Lung (tissue), 12 donors: ENCODE measurements around the gene CALR3. TPM values are rescaled to one million over a fixed set of nuclear protein-coding genes. Genes with fewer than 3 reads are reported as not detected.
"Not testable (repeated sequence)": the region's sequence is repeated elsewhere in the genome, so short reads cannot be mapped to it uniquely, and the experiment has no call there.

Source experiments
- ATAC-seq: fragments of 200-7000 bp; cut with Tn5 transposase; one replicate; pipeline ENCODE4 v1.9.1; 2020; ENCODE audit warnings: moderate number of reproducible peaks; ENCODE audit not compliant: insufficient read depth, low FRiP score
- DNase-seq, 3 donors: peaks; one replicate each; pipeline ENCODE4 v3.0.0-alpha.2; 2013 to 2017
- H3K27ac ChIP-seq, 2 donors: one replicate each; pipeline ENCODE4 v1.5.1; 2013; ENCODE audit warnings: mild to moderate bottlenecking in 2 of 2, moderate library complexity in 2 of 2, control low read depth in 1 of 2, inconsistent platforms in 1 of 2, low read depth in 1 of 2, low read length in 1 of 2
- H3K27me3 ChIP-seq, 3 donors: one replicate each; pipeline ENCODE4 v1.5.1; 2013; ENCODE audit warnings: low read length in 2 of 3; ENCODE audit not compliant: control insufficient read depth in 3 of 3, insufficient read depth in 3 of 3
- H3K36me3 ChIP-seq, 4 donors: one replicate each; pipeline ENCODE4 v1.5.1; 2013; ENCODE audit warnings: low read length in 4 of 4, mild to moderate bottlenecking in 1 of 4, moderate library complexity in 1 of 4; ENCODE audit not compliant: control insufficient read depth in 4 of 4, insufficient read depth in 4 of 4
- H3K4me1 ChIP-seq, 5 donors: one replicate each; pipeline ENCODE4 v1.5.1; 2013; ENCODE audit warnings: low read length in 5 of 5, mild to moderate bottlenecking in 2 of 5, moderate library complexity in 1 of 5; ENCODE audit not compliant: control insufficient read depth in 5 of 5, insufficient read depth in 5 of 5
- H3K4me3 ChIP-seq: one replicate; pipeline ENCODE4 v1.5.1; 2013; ENCODE audit warnings: mild to moderate bottlenecking, control low read depth, moderate library complexity
- H3K9ac ChIP-seq, 2 donors: one replicate each; pipeline ENCODE4 v1.5.1; 2013; ENCODE audit warnings: low read length in 2 of 2, control low read depth in 1 of 2; ENCODE audit not compliant: insufficient read depth in 1 of 2
- H3K9me3 ChIP-seq, 4 donors: one replicate each; pipeline ENCODE4 v1.5.1; 2013; ENCODE audit warnings: low read length in 3 of 4, mild to moderate bottlenecking in 1 of 4, moderate library complexity in 1 of 4; ENCODE audit not compliant: control insufficient read depth in 4 of 4, insufficient read depth in 3 of 4
- WGBS, 2 donors: extraction: QIAGEN DNeasy Blood & Tissue Kit; methylation state at CpG; one replicate each; pipeline ENCODE4 v1.1.7; 2013; 5-methylcytosine and 5-hydroxymethylcytosine counted together
- polyA plus RNA-seq, 2 donors: library from polyadenylated mRNA; stranded (reverse); fragments of 200-250 nt; gene quantifications; one replicate each; pipeline ENCODE4 v1.2.1, GENCODE V29; 2013
- total RNA-seq, 2 donors: library from RNA; depleted of rRNA in 1 of 2; stranded (reverse); fragments of >200 nt in 1 of 2; gene quantifications; one replicate each; pipeline ENCODE4 v1.2.1, GENCODE V29; 2014 to 2021
- TF ChIP-seq, protein P1 (sequence below): IDR thresholded peaks from 2 replicates; pipeline ENCODE4 v1.5.1; 2012; ENCODE audit warnings: mild to moderate bottlenecking; ENCODE audit errors: control extremely low read depth, extremely low read depth
- donor health status: control.
- donor health status: control.
- donor health status: Bipolar disorder and iron deficiency.
- donor health status: healthy.
- donor health status: DM: yes; HTN: yes; CAD: no.

CALR3 gene
- total and polyA plus RNA-seq, 4 donors: 0.07 TPM; not detected in 3

DNA sequence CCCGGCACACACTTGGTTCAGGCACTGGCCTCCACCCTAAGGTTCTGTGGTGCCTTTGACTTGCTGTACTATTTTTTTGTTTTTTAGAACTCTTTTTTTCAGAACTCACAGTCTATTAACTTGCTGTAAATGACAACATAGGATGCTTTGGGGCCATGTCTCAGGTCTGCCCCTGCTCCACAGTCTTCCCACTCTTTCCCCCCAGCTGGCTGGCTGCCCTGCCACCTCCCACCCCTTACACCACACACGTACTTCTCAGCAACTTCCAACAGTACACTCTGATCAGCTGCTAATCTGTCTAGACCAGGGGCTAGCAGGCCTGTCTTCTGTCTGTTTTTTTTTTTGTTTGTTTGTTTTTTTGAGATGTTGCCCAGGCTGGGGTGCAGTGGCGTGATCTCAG lies 8.3 kb upstream of the CALR3 start:
- peaks cover 11 to 24% (median 13%) of the 10 kb centered on the region in 4 donors for H3K36me3 ChIP-seq
- DNase-seq: no peak
- H3K27ac ChIP-seq: no peak overlapping the region
- no peaks in the 10 kb centered on the region for H3K27me3 ChIP-seq
- H3K9me3 ChIP-seq: no peaks in the 10 kb centered on the region
- peaks cover 0 to 3% (median 1%) of the 10 kb centered on the region in 5 donors for H3K4me1 ChIP-seq
- no peak overlapping the region for H3K9ac ChIP-seq
- TF ChIP-seq, protein P1, sequence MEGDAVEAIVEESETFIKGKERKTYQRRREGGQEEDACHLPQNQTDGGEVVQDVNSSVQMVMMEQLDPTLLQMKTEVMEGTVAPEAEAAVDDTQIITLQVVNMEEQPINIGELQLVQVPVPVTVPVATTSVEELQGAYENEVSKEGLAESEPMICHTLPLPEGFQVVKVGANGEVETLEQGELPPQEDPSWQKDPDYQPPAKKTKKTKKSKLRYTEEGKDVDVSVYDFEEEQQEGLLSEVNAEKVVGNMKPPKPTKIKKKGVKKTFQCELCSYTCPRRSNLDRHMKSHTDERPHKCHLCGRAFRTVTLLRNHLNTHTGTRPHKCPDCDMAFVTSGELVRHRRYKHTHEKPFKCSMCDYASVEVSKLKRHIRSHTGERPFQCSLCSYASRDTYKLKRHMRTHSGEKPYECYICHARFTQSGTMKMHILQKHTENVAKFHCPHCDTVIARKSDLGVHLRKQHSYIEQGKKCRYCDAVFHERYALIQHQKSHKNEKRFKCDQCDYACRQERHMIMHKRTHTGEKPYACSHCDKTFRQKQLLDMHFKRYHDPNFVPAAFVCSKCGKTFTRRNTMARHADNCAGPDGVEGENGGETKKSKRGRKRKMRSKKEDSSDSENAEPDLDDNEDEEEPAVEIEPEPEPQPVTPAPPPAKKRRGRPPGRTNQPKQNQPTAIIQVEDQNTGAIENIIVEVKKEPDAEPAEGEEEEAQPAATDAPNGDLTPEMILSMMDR: no peak
- no peak for ATAC-seq
- 89 to 90% methylated on average over 3 of the region's 3 CpGs for WGBS, 2 donors
- H3K4me3 ChIP-seq: no peak overlapping the region

DNA sequence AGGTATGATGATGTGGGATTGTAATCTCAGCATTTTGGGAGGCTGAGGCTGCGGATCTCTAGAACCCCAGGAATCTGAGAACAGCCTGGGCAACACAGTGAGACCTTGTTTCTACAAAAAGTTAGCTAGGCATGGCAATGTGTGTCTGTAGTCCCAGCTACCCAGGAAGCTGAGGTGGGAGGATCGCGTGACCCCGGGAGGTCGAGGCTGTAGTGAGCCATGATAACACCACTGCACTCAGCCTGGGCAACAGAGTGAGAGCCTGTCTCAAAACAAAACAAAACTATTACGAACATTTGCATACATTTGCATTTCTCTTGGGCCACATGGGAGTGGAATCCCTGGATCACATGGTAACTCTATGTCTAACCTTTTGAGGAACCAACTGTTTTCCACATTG lies 1.9 kb upstream of the CALR3 start:
- H3K4me1 ChIP-seq: peaks cover 0 to 5% (median 4%) of the 10 kb centered on the region in 5 donors
- ATAC-seq (no peak), DNase-seq (no peak)
- H3K27ac ChIP-seq: no peak overlapping the region
- H3K36me3 ChIP-seq: peaks cover 0 to 10% (median 2%) of the 10 kb centered on the region in 4 donors
- H3K27me3 ChIP-seq: no peaks in the 10 kb centered on the region
- TF ChIP-seq, protein P1: no peak
- H3K9me3 ChIP-seq: no peaks in the 10 kb centered on the region
- 93 to 96% methylated on average over 6 of the region's 6 CpGs for WGBS, 2 donors
- H3K4me3 ChIP-seq: no peak overlapping the region
- no peak overlapping the region for H3K9ac ChIP-seq

DNA sequence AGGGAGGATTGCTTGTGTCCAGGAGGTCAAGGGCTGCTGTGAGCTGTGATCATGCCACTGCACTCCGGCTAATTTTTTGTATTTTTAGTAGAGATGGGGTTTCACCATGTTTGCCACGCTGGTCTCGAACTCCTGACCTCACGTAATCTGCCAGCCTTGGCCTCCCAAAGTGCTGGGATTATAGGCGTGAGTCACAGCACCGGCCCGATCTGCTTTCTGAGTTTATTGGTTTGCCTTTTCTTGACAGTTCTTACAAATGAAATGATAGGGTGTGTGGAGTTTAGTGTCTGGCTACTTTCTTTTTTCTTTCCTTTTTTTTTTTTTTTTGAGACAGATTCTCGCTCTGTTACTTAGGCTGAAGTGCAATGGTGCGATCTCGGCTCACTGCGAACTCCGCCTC lies 1.1 kb upstream of the CALR3 start:
- TF ChIP-seq, protein P1: no peak
- WGBS, 2 donors: 90 to 93% methylated on average over 11 to 12 of the region's 12 CpGs
- Histone ChIP-seq H3K4me3 (peak overlapping the region; percentile 87), H3K36me3 (peaks cover 0 to 5% (median 2%) of the 10 kb centered on the region in 4 donors), H3K9me3 (no peaks in the 10 kb centered on the region), H3K9ac (peak overlapping the region in 1 of 2 donors; percentile 67), H3K4me1 (peaks cover 0 to 5% (median 4%) of the 10 kb centered on the region in 5 donors), H3K27me3 (no peaks in the 10 kb centered on the region), H3K27ac (peak overlapping the region in 1 of 2 donors; percentile 72)
- ATAC-seq: no peak
- DNase-seq: no peak

DNA sequence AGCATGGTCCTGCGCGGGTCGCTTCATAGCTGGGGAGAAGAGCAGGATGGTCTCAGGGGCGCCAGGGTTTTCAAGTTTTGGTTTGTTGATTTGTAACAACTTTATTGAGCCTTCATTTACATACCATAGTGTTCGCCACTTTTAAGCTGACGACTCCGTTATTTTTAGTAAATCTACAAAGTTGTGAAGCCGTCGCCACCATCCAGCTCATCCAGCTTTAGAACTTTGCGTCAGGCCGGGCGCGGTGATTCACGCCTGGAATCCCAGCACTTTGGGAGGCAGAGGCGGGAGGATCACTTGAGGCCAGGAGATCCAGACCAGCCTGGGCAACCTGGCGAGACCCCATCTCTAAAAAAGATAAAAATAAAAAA lies 631 bp upstream of the CALR3 start:
- peaks cover 0 to 5% (median 4%) of the 10 kb centered on the region in 5 donors for H3K4me1 ChIP-seq
- TF ChIP-seq, protein P1: no peak
- peak overlapping the region; percentile 80 to 82 for H3K27ac ChIP-seq
- no peaks in the 10 kb centered on the region for H3K9me3 ChIP-seq
- peaks cover 0 to 5% (median 2%) of the 10 kb centered on the region in 4 donors for H3K36me3 ChIP-seq
- DNase-seq: no peak
- no peaks in the 10 kb centered on the region for H3K27me3 ChIP-seq
- peak overlapping the region in 1 of 2 donors; percentile 67 for H3K9ac ChIP-seq
- no peak for ATAC-seq
- H3K4me3 ChIP-seq: peak overlapping the region; percentile 87
- 30 to 34% methylated on average over 16 of the region's 16 CpGs for whole genome bisulfite sequencing, 2 donors

DNA sequence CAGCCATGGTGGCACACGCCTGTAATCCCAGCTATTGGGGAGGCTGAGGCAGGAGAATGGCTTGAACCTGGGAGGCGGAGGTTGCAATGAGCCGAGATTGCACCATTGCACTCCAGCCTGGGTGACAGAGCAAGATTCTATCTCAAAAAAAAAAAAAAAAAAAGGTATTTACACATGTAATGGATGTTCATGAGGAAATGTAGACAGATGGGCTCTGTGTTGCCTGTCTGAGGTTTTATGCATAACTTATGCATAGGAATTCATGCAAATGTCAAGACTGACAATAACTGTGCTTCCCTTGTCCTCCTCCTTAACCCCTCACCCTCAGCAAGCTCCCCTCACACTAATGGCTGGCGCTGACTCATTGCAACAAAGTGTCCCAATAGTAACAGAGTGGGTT lies 9.5 kb downstream of the CALR3 start:
- H3K9me3 ChIP-seq, H3K4me1 ChIP-seq, DNase-seq, H3K36me3 ChIP-seq, H3K9ac ChIP-seq, ATAC-seq, H3K27ac ChIP-seq, H3K4me3 ChIP-seq, H3K27me3 ChIP-seq: not testable (repeated sequence)
- 82 to 90% methylated on average over 4 of the region's 4 CpGs for WGBS, 2 donors
